Right renal pelvis (tissue), 4 donors: Measurements from ENCODE around the gene CLDN4. TPM values are rescaled to one million over a fixed set of nuclear protein-coding genes. Genes with fewer than 3 reads are reported as not detected.
"Not testable (repeated sequence)": the region's sequence is repeated elsewhere in the genome, so short reads cannot be mapped to it uniquely, and the experiment has no call there.

Source experiments
- DNase-seq, 4 donors: peaks; one replicate each; pipeline ENCODE4 v3.0.0-alpha.2; 2013; ENCODE audit warnings: low read depth in 4 of 4, low spot score in 3 of 4, missing footprints in 1 of 4
- polyA plus RNA-seq, 4 donors: library from polyadenylated mRNA; unstranded; fragments of 120-200 nt; gene quantifications; one replicate each; pipeline ENCODE4 v1.2.1, GENCODE V29; 2013; ENCODE audit not compliant: insufficient read length in 4 of 4

The CLDN4 gene
- polyA plus RNA-seq, 4 donors: 76.7 to 94.6 (median 83.2) TPM

- DNase-seq: no peak
Observed at GRCh38 chr7:73823257-73823656, 7.5 kb upstream of the CLDN4 start.

- DNase-seq: no peak
Observed at GRCh38 chr7:73823873-73824592, 6.8 kb upstream of the CLDN4 start.

DNA sequence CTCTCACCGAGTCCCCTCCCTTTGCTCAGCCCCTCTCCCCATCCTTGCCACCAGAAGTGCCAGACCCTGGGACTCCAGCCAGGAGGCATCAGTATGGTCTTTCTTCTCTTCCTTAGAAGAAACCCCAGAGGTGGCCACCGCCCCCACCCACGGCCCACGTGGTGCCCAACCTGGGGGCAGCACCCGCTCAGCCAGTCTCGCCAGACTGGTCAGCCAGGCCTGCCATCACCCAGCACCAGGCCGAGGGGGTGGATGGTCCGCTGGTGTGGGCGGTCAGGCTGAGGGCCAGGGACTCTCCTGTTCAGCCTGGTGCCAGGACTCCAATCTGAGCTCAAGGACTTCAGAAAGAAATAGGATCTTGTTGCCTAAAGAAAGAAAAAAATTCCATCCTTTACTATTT lies 5.8 kb upstream of the CLDN4 start:
- no peak for DNase-seq

DNA sequence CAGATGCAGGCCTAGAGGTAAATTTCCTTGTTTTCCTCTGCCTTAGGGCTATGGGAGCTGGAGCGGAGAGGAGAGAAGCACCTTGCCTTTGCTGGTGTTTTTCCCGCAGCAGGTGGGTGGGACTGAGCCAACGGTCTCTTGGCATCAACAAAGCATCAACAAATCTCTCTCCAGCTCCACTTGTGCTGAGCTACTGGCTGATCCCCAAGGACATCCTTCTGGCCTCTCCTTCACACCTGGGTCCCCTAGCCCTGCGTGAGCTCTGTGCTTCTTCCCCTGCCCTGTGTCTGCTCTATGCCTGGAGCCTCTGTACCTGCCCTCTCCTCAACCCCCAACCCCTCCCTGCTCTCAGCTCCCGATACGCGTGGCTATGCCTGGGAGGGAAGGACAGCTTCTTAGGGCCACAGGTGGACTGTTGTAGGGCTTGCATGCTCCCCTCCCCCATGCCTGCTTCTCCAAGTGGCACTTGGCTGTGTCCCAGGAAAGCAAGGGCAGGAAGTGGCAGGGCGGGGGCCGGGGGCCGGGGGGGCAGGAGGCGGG lies 3.2 kb upstream of the CLDN4 start:
- DNase-seq: no peak

GRCh38 chr7:73828107-73828803 lies 2.5 kb upstream of the CLDN4 start:
- DNase-seq: no peak

DNA sequence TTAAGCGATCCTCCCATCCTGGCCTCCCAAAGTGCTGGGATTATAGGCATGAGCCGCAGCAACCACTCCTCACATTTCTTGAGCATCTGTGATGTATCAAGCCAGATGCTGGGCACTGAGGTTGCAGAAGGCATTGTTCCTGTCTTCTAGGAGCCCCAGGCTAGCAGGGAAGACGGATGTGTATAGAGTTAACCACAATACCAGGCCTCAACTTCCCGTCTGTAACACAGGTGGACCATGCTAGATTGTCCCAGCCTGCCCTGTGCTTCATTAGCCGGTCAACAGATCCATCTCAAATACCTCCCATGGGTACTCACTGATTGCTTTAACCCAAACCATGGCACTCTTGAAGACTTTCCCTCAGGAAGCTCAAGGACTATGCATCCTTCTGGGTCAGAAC lies 1.8 kb upstream of the CLDN4 start:
- no peak for DNase-seq

GRCh38 chr7:73829505-73829904 lies 1.3 kb upstream of the CLDN4 start:
- DNase-seq: no peak

DNA sequence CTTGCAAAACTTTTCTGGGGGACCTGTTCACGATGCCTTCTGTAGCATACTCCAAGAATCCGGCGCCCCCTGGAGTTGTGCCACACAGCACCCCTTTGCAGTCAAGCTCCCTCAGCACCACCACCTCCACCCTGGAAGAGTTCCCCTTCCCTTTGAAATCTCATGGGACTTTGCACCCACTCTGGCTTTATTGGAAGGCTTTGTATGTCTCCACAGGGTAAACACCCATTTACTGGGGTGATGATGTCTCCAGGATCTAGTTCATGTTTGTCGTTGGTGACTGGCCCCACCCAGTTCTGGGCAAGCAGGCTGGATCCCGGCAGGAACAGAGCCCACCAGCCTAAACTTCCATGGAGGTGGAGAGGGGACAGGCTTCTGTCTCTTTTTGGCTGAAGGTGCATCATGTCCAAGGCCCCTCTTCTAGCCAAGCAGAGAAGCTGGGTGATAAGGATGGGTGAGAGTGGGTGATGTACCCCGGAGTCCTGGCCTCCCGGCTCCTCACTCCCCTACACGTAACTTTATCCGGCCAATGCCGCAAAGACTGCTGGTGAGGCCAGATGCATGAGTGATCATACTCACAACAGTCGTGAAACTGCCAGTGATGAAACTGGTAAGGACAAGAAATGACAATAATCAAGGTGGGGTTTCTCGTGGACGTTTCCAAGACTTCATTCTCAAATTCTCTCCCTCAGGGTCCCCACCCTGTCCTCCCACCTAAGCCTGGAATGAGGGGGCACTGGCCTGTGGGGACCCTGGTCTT lies 695 bp upstream of the CLDN4 start:
- DNase-seq: no peak

GRCh38 chr7:73831584-73831833 lies 713 bp downstream of the CLDN4 start:
- no peak for DNase-seq

DNA sequence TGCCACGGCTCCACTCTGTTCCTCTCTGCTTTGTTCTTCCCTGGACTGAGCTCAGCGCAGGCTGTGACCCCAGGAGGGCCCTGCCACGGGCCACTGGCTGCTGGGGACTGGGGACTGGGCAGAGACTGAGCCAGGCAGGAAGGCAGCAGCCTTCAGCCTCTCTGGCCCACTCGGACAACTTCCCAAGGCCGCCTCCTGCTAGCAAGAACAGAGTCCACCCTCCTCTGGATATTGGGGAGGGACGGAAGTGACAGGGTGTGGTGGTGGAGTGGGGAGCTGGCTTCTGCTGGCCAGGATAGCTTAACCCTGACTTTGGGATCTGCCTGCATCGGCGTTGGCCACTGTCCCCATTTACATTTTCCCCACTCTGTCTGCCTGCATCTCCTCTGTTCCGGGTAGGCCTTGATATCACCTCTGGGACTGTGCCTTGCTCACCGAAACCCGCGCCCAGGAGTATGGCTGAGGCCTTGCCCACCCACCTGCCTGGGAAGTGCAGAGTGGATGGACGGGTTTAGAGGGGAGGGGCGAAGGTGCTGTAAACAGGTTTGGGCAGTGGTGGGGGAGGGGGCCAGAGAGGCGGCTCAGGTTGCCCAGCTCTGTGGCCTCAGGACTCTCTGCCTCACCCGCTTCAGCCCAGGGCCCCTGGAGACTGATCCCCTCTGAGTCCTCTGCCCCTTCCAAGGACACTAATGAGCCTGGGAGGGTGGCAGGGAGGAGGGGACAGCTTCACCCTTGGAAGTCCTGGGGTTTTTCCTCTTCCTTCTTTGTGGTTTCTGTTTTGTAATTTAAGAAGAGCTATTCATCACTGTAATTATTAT lies 1.2 kb downstream of the CLDN4 start:
- DNase-seq: no peak

GRCh38 chr7:73832806-73833205 lies 2.0 kb downstream of the CLDN4 start:
- DNase-seq: no peak

GRCh38 chr7:73833251-73833919 lies 2.6 kb downstream of the CLDN4 start:
- no peak for DNase-seq

DNA sequence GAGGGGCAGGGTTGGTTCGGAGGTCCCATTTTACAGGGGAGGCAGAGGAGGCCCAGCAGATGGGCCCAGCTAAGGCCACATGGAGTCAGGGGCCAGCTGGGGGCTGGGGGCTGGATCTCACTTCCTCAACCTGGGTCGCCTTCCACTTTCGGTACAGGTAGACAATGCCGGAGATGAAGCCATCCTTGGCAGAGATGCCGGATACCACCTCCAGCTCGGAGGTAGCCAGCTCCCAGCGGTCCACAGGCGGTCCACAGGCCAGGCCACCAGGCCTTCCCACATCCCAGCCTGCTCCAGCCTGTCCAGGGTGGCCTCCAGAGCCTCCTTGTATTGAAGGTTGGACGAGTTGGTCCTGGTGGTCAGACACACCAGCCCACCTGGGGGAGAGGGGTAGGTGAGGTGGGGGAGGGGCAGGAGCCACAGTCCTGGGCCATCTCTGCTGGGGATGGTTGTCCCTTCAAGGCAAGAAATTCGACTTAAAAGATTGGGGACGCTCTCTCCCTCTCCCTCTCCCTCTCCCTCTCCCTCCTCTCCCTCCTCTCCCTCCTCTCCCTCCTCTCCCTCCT lies 3.9 kb downstream of the CLDN4 start:
- DNase-seq: no peak

DNA sequence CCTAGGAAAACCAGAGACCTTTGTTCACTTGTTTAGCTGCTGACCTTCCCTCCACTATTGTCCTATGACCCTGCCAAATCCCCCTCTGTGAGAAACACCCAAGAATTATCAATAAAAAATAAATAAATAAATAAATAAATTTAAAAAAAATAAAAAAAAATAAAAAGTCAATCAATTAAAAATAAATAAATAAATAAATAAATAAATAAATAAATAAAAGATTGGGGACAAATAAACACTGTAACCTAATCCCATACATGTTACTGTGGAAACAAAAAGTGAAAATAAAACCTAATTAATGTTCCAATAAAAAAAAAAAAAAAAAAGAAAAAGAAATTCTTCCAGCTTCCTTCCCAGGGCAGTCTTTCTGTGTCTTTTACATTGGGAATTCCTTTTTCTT lies 6.4 kb downstream of the CLDN4 start:
- DNase-seq: not testable (repeated sequence)

DNA sequence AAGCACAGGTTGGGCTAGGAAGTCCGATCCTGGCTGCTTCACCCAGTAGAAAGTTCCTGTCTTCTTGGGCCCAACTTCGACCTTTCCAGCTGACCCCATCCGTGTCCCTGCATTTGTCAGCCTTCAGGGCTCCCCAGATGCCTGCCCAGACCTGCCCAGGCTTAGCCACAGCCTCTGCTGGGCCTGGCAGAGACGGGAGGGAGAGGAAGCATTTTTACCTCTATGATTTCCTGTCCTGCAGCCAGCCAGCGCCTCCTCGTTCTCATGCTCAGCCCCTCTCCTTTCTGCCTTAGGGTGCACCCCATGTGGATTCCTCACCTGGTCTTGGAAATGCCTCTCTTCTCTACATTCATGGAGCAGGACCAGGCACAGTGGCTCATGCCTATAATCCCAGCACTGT lies 7.8 kb downstream of the CLDN4 start:
- no peak for DNase-seq

DNA sequence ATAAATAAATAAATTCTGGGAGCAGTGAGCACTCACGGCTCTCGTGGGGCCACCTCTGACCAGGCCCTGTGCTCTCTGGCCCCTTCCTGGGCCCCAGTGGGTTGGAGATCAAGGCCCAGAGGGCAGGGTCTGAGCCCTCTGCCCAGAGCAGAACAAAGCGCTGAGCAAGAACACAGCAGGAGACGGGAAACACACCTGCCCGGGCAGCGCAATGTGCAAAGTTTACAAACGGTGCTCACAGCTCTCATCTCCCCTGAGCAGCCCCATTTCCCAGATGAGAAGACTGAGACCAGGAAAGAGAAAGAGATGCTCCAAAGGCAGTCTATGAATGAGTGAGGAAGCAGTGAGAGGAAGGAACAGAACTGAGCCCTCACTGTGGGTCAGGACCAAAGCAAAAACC lies 8.5 kb downstream of the CLDN4 start:
- DNase-seq: no peak

GRCh38 chr7:73839743-73840714 lies 9.2 kb downstream of the CLDN4 start:
- DNase-seq: no peak

- DNase-seq: no peak
Observed at GRCh38 chr7:73840715-73841379, 10.1 kb downstream of the CLDN4 start.
